Keratinocyte (primary cell): ENCODE data around the gene CARD11.

ENCODE experiments used
- CTCF ChIP-seq, 3 experiments: IDR thresholded peaks in 1 of 3; conservative IDR thresholded peaks in 1 of 3; optimal IDR thresholded peaks in 1 of 3; 2 replicates in 2 of 3; 3 replicates in 1 of 3; pipeline versions ENCODE3 to v1.5.1; 2011; ENCODE audit warnings: low read length in 3 of 3, mild to moderate bottlenecking in 3 of 3, moderate library complexity in 2 of 3, control low read depth in 1 of 3, inconsistent platforms in 1 of 3; ENCODE audit not compliant: insufficient read depth in 2 of 3; ENCODE audit errors: extremely low read depth in 1 of 3
- EZH2 ChIP-seq: IDR thresholded peaks from one replicate; pipeline ENCODE4 v1.6.1; 2012; ENCODE audit warnings: inconsistent platforms, mild to moderate bottlenecking, low read length, moderate library complexity

- TF ChIP-seq CTCF (optimal IDR thresholded peaks at IDR 0.05 in 1 of 3, IDR thresholded peaks at IDR 0.05 in 1 of 3, conservative IDR thresholded peaks at IDR 0.05 in 1 of 3; ENCODE audit: extremely low read depth in 1 of 3, insufficient read depth in 2 of 3, low read length in 3 of 3) (no peak), EZH2 (no peak)
Observed at GRCh38 chr7:2918406-2918805, 125.3 kb downstream of the CARD11 start.
